Stimulated activated CD8-positive, alpha-beta memory T cell treated with anti-CD3 and anti-CD28 coated beads, Interleukin-15, amount 100 ng/mL, for 4 hours (primary cell): ENCODE data around the gene EPHB6.
A peak's percentile ranks its signal among the peaks of the same experiment; 100 is the strongest.

Experiments
- DNase-seq, 2 donors: peaks; one replicate each; pipeline ENCODE4 v3.0.0-alpha.2; 2020; ENCODE audit warnings: low read depth in 2 of 2

The EPHB6 gene, protein sequence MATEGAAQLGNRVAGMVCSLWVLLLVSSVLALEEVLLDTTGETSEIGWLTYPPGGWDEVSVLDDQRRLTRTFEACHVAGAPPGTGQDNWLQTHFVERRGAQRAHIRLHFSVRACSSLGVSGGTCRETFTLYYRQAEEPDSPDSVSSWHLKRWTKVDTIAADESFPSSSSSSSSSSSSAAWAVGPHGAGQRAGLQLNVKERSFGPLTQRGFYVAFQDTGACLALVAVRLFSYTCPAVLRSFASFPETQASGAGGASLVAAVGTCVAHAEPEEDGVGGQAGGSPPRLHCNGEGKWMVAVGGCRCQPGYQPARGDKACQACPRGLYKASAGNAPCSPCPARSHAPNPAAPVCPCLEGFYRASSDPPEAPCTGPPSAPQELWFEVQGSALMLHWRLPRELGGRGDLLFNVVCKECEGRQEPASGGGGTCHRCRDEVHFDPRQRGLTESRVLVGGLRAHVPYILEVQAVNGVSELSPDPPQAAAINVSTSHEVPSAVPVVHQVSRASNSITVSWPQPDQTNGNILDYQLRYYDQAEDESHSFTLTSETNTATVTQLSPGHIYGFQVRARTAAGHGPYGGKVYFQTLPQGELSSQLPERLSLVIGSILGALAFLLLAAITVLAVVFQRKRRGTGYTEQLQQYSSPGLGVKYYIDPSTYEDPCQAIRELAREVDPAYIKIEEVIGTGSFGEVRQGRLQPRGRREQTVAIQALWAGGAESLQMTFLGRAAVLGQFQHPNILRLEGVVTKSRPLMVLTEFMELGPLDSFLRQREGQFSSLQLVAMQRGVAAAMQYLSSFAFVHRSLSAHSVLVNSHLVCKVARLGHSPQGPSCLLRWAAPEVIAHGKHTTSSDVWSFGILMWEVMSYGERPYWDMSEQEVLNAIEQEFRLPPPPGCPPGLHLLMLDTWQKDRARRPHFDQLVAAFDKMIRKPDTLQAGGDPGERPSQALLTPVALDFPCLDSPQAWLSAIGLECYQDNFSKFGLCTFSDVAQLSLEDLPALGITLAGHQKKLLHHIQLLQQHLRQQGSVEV

DNA sequence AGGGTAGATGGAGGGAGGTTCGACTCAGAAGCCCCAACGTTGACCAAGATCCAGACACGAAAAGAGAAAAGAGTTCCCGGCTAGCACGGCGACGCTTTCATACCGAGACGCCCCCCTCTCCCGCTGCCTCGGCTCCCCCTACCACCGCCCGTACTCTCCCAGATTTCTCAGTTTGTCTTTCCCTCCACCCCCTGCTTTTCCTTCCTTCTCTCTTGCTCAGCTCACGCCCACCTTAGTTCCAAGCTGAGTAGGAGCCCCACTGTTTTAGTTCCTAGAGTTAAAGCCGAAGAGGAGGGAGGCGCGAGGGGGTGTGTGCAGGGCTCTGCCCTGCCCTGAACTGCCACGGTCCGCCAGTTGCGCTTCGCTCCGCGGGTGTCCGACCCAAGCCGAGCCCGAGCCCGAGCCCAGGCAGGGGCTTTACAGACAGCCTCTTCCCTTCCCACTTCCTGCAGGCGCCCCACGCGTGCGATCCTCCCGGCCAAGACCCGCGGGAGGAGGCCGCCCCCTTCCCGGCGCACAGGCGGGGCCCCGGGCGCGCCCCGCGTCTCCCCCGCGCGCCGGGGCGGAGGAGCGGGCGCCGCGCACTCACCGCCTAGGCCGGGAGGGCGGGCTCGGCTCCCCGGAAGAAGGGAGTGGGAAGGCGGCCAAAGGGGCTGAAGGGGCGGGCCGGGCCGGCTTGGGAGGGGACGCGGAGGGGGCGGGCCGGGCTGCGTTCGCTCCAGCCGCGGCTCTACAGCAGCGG, at the start of gene EPHB6:
TSS of gene EPHB6 (plus strand) at position 705 of the 742 bp plus-strand sequence. CDS start 8,152 bp downstream, outside the sequence.
- peak in 1 of 2 donors; percentile 30 for DNase-seq

DNA sequence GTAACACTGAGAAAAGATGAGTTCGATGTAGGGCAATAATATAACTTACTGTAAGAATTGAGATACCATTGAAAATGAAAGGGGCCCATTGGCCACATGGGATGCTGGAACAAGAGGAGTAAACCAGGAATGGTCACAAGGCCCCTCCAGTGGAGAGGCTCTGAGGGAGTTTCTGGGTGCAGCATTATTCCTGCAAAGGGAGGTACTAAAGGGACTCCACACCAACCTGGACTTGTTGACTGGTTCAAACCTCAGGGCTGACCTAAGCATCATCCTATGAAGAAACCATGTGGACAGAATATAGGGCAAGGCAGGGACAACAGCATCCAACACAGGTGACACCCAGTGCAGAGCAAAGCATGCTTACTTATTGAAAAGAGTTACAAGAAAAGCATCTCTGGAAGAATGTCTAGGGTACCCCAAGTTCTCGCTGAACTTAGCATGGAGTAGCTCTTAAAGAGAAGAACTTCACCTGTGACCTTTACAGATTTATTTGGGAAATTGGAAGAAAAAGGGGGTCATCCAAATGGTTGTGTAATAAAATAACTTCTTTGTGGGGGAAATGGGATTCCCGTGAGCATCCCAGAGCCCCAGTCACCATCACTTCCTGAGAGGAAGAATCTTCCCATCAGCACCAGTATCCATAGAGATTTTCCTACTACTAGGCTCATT, 49.4 kb upstream of the EPHB6 start:
- no peak for DNase-seq

DNA sequence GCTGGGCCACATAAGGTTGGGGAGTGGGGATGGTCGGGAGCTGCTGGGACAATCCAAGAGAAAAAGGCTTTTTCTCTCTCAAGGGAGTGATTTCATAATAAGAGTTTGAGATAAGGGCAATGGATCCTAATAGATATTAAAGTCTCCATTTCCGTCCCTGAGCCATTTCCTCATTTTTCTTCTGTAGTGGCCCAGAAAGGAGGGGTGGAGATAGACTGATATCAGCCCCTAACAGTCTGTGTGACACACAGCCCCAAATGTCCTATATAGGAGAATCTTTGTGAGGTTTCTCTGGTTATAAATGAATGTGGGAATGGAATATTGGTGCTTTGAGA, 48.9 kb upstream of the EPHB6 start:
- DNase-seq: no peak

DNA sequence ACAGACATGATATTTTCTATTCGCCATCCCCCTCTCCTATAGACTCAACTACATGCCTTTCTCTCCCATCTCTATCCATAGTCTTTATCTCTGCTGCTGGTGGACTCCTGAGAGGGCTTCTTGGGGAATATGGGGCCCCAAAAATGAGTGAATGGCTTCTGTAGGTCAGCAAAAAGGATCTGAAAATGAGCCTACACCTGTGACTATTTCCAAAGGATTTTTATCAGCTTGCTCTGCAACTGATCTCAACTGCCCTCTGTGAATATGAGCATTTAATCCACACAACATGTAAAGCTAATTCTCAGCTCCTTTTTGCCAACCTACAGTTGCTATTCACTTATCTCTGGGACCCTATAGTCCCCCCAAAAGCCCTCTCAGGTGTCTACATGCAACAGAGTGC, 47.9 kb upstream of the EPHB6 start:
- DNase-seq: no peak

DNA sequence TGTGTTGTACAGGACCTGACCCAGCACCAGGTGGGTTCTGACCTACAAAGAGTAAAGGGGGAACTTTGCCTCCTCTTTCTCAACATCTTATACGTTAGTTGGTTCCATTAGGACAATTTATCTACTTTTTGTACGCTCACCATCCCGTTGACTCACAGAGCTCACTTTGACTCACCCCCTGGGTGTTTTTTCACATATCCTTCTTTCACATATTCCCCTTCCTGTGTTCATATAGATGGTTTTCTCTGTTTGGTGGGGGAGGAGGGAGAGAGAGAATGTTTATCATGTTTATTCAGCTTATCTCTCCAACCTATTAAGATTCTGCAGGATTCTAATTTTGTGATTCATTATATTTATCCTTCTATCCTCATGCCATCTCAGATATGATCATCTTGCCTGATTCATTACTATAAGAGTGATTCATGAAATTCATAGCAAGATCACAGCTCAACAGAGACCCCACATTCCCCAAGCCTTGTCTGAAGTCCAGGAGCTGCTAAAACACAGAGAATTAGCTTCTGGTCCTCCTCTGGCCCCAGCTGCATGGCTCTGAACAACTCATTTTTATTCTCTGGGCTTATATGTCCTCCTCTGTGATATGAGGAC, 46.9 kb upstream of the EPHB6 start:
- no peak for DNase-seq

GRCh38 chr7:142808461-142808801, 46.4 kb upstream of the EPHB6 start:
- no peak for DNase-seq

- peak; percentile 88 to 93 for DNase-seq
These were observed 45.9 kb upstream of the EPHB6 start for GRCh38 chr7:142808802-142809583.

- no peak for DNase-seq
These were observed 45.2 kb upstream of the EPHB6 start for GRCh38 chr7:142809671-142810070.

DNA sequence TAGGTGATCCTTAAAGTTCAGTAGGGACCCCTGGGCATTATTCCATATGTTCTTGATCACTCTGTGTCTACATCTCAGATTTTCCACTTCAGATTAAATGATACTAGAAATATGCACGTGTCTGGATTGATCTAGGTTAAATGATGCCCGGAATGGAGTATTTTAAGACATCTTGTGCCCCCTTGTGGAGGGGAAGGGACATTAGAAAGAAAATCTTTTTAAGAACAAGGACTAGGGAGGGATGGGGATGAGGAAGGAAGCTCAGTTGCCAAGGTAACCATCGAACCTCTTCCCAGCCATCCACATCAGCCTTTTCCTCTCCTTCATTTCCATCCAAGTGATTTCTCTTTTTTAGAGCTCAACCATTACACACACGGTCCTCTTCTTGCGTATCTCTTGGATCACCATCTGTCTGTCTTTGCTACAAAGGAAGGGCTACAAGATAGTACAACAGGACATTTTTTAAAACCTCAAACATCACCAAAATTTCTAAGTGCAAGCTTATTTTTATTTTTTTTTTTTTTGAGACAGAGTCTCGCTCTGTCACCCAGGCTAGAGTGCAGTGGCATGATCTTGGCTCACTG, 43.6 kb upstream of the EPHB6 start:
- DNase-seq: no peak

- DNase-seq: no peak
These were observed 42.2 kb upstream of the EPHB6 start for GRCh38 chr7:142812437-142813215.

- no peak for DNase-seq
These were observed 41.6 kb upstream of the EPHB6 start for GRCh38 chr7:142813226-142813625.

DNA sequence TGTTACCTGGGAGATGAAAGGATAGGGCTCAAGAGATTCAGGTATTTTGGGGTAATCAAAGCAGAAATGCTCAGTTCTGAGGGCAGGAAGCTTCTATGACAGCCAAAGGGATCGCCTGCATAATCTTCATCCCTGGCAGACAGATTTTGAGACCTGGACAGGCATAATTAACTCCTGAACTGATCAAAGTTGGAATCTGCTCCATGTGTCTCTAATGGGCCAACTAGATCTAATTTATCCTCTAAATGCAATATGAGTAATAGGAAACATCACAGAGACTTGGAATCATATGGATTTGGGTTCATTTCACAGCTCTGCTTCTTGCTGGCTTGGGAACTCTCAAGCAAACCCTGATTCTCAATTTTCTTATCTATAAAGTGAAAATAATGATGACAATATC, 41.2 kb upstream of the EPHB6 start:
- DNase-seq: no peak

GRCh38 chr7:142814451-142814850, 40.4 kb upstream of the EPHB6 start:
- no peak for DNase-seq

DNA sequence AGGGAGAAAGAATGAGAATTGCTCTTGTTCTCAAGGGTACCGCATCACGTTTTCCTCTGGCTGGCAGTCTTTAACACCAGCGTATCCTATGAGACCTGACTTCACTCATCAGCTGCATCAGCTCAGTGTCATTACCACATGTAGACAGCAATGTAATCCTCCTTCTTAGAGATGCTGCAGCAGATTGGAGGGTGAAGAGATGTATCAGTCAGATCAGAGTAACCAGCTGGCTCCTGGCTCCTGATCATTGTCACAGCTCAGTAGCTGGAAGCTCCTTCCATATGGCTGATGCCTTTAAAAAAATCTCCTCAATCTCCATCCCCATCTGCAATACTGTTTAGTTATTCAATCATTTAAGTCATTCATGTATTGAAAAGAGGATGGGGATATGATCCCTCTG, 39.7 kb upstream of the EPHB6 start:
- no peak for DNase-seq

- no peak for DNase-seq
These were observed 37.4 kb upstream of the EPHB6 start for GRCh38 chr7:142817506-142817905.

- DNase-seq: no peak
These were observed 35.3 kb upstream of the EPHB6 start for GRCh38 chr7:142819530-142819929.

DNA sequence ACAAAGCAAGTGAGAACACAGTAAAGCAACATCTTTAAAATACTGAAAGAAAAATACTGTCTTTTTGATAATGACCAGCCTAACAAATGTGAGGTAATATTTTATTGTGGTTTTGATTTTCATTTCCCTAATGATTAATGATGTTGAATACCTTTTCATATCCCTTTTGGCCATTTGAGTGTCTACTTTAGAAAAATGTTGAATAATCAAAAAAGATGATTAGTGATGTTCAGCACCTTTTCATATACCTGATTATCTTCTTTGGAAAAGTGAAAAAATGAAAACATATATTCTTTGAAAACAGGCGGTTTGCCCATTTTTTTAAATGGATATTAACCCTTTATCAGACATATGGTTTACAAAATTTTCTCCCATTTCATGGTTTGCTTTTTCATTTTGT, 32.2 kb upstream of the EPHB6 start:
- no peak for DNase-seq

DNA sequence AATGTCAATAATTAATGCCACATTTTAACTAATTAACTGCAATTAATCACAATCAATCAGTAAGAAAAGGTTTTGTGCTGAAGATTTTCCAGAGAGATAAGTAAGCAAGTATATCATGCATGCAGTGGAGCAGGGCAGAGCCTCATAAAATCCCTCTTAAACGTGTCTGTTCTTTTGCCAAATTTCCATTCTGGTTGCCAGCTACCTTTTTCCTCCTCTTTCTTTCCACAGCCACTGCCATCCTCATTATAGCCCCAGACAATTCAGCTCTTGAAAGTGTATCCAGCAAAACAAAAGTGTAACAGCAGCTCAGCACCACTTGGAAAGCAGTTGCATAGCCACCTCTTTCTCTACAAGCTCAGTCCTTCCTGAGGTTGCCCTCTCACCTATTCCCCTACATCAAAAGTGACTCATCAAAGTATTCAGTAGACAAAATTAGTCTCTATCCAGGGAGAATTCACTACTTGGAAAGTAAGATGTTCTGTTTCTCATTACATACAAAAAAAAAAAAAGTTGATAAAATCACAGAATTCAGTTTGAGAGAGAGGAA, 26.9 kb upstream of the EPHB6 start:
- no peak for DNase-seq

DNA sequence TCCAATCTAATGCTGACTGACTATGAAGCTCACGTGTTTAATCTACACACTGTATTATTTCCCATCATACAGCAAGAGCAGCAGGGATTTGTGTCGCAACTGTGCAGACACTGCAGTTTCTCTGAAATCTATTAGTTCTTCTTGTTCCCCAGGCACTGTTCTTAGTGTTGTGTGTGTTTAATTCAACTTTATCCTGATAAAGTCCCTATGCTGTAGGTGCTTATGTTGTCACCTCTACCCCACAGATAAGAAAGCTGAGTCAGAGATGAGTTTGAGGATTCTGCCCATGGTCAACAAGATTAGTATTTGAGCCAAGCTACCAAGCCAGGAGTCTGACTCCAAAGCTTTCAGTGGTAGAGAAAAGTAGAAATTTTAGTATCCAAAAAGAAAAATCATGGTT, 22.5 kb upstream of the EPHB6 start:
- DNase-seq: no peak
